ENCODE measurements around the gene BMPR1B. TPM values are rescaled to one million over a fixed set of nuclear protein-coding genes. Genes with fewer than 3 reads are reported as not detected.

The BMPR1B gene
- total and polyA plus RNA-seq, 2 of the 8 experiments (the other 6 are each of a cell fraction or from before 2014, with no cell fraction given) = 0.14 to 1.1 TPM

DNA sequence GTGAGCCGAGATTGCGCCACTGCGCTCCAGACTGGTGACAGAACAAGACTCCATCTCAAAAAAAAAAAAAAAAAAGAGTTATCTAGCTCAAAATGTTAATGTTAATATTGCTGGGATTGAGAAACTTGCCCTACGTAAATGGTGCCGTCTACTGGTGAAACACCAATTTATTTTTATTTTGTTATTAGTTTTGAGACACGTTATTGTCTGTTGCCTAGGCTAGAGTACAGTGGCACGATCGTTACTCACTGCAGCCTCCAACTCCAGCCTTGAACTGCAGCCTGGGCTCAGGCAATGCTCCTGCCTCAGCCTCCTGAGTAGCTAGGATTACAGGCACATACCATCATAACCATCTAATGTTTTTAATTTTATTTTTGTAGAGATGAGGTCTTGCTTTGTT is 262.8 kb downstream of the BMPR1B start (continued):
- TF ChIP-seq RFX5 (IDR thresholded peaks at IDR 0.05; ENCODE audit: borderline replicate concordance, low read depth, low read length) (no peak), CREB1 (IDR thresholded peaks at IDR 0.05) (no peak), SP4 (IDR thresholded peaks at IDR 0.05; ENCODE audit: low read length) (no peak), EGR1 (IDR thresholded peaks at IDR 0.05; ENCODE audit: borderline replicate concordance, low read depth, low read length) (no peak), SIX5 (IDR thresholded peaks at IDR 0.05; ENCODE audit: low read depth, low read length) (no peak), ZNF274 (IDR thresholded peaks at IDR 0.05; ENCODE audit: borderline replicate concordance, extremely low read depth, low read length) (no peak), RAD21 (IDR thresholded peaks at IDR 0.05 in 1 of 2, conservative IDR thresholded peaks at IDR 0.05 in 1 of 2; ENCODE audit: low read depth in 2 of 2, low read length in 2 of 2) (no peak), NRF1 (IDR thresholded peaks at IDR 0.05; ENCODE audit: low read depth, low read length) (no peak)

Measured in H1 (cell line).